HG03139 (cell line): ENCODE data around the gene TRAM2.

ENCODE experiments used
- ATAC-seq: cut with Tn5 transposase; IDR thresholded peaks from one replicate; pipeline ENCODE4 v1.9.1; 2021; ENCODE audit not compliant: unreplicated experiment

Gene TRAM2

GRCh38 chr6:52548353-52548713, 28.5 kb downstream of the TRAM2 start:
- ATAC-seq: no peak

DNA sequence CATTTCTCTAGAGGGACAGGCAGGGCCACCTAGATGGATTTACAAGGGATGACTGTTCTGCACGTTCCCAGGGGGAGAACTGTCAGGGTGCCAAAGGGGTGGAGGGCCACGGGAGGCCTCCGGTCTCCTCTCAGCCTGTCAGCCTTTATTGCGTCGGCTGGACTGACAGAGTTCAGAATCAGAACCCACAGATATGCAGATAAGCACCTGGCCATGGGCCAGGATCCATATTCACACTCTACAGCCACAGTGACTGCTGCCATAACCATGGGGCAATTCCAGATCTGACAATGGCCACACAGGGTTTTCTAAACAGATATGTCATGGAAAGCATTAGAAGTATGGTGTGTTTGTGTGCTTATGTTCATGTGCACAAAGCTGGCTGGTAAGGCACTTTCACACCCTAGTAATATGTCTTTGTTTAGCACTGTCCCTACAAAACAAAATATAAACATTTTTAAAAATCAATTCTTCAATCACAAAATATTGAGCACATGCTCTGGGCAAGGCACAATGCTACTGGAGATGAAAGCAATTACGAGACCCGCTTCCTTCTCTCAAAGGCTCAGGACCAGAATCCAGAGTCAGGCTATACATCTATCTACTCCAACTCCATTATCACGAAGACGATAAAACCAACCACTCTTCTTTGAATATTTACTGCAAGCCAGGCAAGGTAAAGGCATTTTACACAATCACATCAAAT, 29.1 kb downstream of the TRAM2 start:
- ATAC-seq: no peak

DNA sequence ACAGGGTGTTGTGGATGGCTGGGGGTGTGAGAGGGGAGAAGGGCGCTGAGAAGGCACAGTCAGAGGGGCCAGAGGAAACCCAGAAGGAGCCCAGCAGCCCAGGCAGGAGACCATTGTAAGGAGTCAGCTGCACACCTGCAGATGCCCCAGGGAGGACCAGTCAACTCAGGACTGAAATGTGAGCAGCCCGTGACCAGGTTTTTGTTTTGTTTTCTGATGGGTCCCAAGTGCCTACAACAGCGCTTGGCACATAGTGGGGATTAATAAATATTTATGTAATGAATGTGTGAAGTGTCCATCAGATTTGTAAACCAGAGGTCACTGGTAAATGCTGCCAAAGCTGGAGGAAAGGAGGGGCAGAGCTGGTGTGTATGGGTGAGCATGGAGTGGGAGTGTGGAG, 30.2 kb downstream of the TRAM2 start:
- ATAC-seq: no peak

DNA sequence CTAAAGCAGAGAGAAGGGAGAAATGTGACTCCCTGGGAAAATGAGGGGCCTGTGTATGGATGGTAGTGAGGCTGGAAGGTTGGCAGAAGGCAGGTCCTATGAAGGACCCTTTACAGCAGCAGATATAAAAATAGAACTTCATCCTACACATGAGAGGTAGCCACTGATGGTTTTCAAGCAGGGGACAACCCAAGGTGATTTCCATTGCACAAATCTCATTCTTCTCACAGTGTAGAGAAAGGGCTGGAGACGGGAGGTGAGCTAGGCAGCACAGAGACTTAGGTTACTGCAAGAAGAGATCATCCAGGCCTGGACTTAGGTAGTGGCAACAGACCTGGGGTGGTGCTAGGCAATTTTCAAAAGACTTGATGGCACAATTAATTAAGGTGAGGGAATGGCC, 30.7 kb downstream of the TRAM2 start:
- ATAC-seq: no peak

DNA sequence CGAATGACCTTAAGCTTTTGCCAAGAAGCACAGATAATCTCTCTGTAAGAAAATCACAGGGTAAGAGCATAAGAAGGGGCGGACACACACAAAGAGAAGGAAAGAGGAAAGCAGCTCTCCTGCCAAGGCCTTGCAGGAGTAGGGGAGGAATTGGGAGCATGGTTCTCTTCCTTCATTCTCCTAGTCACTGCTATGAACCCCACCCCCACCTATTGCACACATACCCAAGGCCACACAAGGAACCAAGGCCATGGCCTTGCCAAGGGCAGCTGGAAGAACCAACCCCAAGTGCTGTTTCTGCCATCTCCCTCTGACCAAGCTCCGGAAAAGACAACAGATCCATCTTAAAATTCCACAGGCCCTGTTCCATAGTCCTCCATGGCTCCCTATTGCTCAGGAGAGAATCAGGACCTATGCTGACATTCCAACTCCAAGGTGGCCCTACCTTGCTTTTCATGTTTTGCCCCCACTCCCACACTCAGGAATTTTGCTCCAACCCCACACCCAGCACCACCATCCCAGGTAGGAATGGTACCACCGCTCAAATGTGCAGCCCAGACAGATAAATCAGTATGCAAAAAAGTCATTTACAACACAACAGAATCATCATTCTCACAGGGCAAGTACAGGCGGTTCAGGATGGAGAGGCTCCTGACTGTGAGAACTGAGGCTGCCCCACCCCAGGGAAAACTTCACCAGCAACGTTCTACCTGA, 31.3 kb downstream of the TRAM2 start:
- ATAC-seq: no peak

DNA sequence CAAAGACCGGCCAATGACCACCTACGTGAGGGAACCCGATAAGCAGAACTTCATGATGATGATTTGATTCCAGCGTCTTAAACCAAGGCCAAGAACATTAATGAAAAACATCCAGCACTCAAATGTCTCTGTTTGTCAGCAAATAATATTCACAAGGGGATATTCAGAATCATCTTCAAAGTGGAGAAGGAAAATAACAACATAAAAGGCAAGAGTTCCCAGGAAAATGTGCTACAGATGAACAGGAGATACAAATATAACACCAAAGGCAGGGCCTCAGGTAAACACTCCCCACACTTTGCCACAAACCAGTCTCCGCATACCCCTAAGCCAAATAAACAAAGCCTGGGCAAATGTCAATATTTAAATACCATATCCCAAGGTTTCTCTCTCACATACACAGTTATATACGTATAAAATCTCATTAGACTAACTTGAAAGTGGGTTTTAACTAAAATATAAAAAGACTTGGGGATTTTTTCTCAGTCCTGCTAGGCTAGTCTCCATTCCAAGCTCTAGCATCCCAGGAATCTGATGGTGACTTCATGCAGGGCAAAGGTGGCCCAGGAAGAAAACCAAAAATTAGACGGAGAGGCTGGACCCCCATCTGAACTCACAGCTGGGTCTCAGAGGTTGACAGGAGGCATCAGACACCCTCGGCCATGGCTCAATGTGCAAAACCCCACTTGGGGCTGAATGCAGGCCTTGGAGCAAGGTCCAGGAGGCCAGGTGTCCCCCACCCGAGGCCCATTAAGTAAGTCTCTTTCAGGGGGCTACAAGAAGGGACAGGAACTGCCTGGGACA, 32.1 kb downstream of the TRAM2 start:
- ATAC-seq: no peak

DNA sequence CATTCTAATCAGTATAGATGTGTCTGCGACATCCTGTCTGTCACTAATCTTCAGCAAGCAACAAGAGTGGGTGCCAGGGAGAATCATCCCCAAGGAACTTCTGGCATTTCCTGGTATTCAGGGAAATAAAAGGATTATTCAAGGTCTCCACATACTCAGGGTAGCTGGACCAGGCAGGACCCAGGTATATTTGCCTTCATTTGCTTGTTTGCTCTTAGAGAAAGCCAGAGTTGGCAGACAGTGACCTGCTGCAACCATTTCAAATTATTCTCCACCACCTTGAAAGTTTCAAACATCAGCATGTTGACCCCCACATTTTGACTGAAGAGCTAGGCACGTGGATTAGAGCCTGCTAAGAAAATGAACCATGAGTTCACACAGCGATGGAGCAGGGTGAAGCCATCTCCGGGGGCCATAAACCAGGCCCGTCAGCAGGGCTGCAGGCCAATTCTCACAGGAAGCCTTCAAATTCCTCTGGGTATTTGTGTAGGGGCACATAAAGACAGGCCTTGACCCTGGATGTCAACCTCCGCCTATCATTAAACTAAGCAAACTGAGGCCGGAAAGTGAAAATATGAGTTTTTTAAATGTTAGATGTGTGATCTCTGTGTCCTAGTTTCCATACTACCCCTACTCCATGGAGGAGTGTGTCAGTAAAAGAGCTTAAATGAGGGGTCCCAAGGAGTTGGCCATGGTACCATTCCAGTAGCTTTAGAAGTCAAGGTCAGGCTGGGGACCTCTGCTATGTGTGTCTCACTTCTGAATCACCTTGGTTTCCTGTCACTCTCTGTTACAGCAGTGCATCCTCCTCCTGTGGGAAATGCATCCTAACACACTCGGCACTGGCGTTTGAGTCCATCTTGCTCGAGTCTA, 32.9 kb downstream of the TRAM2 start:
- ATAC-seq: no peak

- ATAC-seq: no peak
These were observed 33.6 kb downstream of the TRAM2 start for GRCh38 chr6:52543262-52543661.

DNA sequence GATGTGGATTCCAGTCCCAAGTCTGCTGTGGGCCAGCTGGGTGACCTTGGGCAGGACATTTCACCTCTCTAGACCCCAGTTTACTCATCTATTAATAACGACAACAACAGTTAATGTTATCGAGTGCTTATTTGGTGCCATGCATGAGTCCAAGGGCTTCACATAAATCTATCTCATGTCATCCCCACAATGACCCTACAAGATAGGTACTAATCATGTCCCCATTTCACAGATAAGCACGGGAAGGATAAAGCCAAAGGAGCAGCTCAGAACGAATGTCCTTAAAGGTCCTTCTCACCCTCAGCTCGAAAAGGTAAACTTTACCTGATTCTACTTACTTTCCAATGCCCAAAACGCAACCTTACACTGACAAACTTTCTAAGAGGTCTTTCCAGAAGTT, 35.7 kb downstream of the TRAM2 start:
- no peak for ATAC-seq

- no peak for ATAC-seq
These were observed 36.5 kb downstream of the TRAM2 start for GRCh38 chr6:52540286-52540902.

DNA sequence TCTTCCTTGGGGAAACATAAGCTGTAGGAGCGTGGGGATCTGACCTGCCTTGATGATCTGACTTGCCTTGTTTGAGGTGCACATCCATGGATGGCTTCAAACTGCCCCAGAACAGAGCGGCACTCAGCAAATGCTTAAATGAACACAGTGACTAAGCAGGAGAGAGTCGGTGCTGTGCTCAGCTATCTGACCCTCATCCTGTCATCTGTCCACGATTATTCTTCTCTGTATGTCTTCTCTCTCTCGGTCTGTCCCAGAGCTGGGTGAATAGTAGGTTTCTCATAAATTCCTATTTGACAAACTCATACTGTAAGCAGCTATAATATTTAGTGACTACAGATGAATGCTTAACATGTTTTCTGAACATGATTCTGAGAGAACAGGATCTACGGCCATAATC, 37.3 kb downstream of the TRAM2 start:
- ATAC-seq: no peak

DNA sequence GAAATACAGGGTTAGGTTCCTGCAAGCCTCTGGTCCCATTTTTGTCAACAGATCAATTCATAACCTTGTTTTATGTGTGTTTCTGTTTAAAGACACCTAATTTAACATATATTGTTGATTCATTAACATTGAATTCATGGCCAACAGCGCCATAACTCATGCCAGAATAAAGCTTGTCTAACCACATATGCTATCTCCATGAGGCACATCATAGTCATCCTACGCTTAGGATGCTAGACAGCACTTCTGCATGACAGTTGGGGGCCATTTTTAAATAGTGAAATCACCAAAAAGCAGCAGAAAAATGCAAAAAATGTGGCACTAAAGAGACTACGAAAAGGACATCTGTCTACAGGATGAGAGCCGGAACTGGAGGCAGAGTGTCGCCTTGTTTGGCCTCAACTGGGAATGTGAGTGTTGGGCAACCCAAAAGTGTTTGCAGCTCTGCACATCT, 37.9 kb downstream of the TRAM2 start:
- ATAC-seq: no peak

- ATAC-seq: no peak
These were observed 38.5 kb downstream of the TRAM2 start for GRCh38 chr6:52538252-52538900.

GRCh38 chr6:52537001-52537753, 39.7 kb downstream of the TRAM2 start:
- ATAC-seq: peak; percentile 56

DNA sequence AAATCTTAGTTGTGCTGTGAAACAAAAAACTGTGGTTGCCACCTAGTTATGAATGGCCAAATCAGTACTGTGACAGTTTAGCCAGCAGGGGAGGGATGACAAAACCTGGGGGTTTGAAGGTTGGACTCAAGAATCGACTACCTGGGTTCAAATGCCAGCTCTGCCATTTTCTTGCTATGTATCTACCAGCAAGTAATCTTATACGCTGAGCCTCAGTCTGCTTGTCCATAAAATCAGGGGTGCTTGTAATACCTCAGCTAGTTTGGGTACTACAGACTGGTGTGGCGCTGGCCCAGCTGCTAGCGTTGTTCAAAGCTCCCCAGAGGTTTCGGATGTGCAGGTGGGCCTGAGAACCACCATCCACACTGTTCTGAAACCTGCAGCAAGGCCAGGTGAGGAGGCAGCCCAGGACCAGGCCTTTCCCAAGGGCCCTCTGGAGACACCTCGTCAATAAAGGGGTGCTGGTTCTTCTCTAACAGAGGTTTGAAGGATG, 40.4 kb downstream of the TRAM2 start:
- ATAC-seq: no peak

- ATAC-seq: no peak
These were observed 41.0 kb downstream of the TRAM2 start for GRCh38 chr6:52535711-52536423.

GRCh38 chr6:52534966-52535390, 41.9 kb downstream of the TRAM2 start:
- ATAC-seq: peak; percentile 30

- no peak for ATAC-seq
These were observed 42.5 kb downstream of the TRAM2 start for GRCh38 chr6:52534363-52534762.
